GM19372 (cell line): ENCODE measurements around the gene PIEZO2.

Source experiments
- ATAC-seq: cut with Tn5 transposase; IDR thresholded peaks from one replicate; pipeline ENCODE4 v1.9.1; 2021; ENCODE audit warnings: mild to moderate bottlenecking, low read depth, moderate library complexity; ENCODE audit not compliant: unreplicated experiment

PIEZO2 gene

GRCh38 chr18:11114653-11115052 lies 34.7 kb downstream of the PIEZO2 start:
- no peak for ATAC-seq

- no peak for ATAC-seq
Measured at GRCh38 chr18:11113937-11114336, 35.4 kb downstream of the PIEZO2 start.

- ATAC-seq = no peak
Measured at GRCh38 chr18:11113046-11113548, 36.3 kb downstream of the PIEZO2 start.

- ATAC-seq = no peak
Measured at GRCh38 chr18:11112286-11112685, 37.1 kb downstream of the PIEZO2 start.

- no peak for ATAC-seq
Measured at GRCh38 chr18:11110509-11110908, 38.9 kb downstream of the PIEZO2 start.

- ATAC-seq = no peak
Measured at GRCh38 chr18:11108947-11109346, 40.4 kb downstream of the PIEZO2 start.

GRCh38 chr18:11106894-11107293 lies 42.5 kb downstream of the PIEZO2 start:
- no peak for ATAC-seq

- no peak for ATAC-seq
Measured at GRCh38 chr18:11105463-11105862, 43.9 kb downstream of the PIEZO2 start.

- ATAC-seq = no peak
Measured at GRCh38 chr18:11104307-11104706, 45.1 kb downstream of the PIEZO2 start.

GRCh38 chr18:11096839-11097750 lies 52.3 kb downstream of the PIEZO2 start:
- no peak for ATAC-seq

GRCh38 chr18:11096411-11096810 lies 53.0 kb downstream of the PIEZO2 start:
- ATAC-seq = no peak

- ATAC-seq = no peak
Measured at GRCh38 chr18:11095674-11096293, 53.6 kb downstream of the PIEZO2 start.

- ATAC-seq = no peak
Measured at GRCh38 chr18:11095211-11095610, 54.2 kb downstream of the PIEZO2 start.

- no peak for ATAC-seq
Measured at GRCh38 chr18:11091746-11092145, 57.6 kb downstream of the PIEZO2 start.

GRCh38 chr18:11089931-11090715 lies 59.2 kb downstream of the PIEZO2 start:
- ATAC-seq = no peak

GRCh38 chr18:11081009-11081532 lies 68.3 kb downstream of the PIEZO2 start:
- ATAC-seq = no peak

GRCh38 chr18:11078491-11078890 lies 70.9 kb downstream of the PIEZO2 start:
- ATAC-seq = no peak

GRCh38 chr18:11077548-11078187 lies 71.7 kb downstream of the PIEZO2 start:
- no peak for ATAC-seq

GRCh38 chr18:11074889-11075288 lies 74.5 kb downstream of the PIEZO2 start:
- ATAC-seq = no peak

GRCh38 chr18:11073971-11074370 lies 75.4 kb downstream of the PIEZO2 start:
- no peak for ATAC-seq
